Measurements from ENCODE around the gene MXI1.
A peak's percentile ranks its signal among the peaks of the same experiment; 100 is the strongest.
"Not testable (repeated sequence)": the region's sequence is repeated elsewhere in the genome, so short reads cannot be mapped to it uniquely, and the experiment has no call there.

The MXI1 gene

DNA sequence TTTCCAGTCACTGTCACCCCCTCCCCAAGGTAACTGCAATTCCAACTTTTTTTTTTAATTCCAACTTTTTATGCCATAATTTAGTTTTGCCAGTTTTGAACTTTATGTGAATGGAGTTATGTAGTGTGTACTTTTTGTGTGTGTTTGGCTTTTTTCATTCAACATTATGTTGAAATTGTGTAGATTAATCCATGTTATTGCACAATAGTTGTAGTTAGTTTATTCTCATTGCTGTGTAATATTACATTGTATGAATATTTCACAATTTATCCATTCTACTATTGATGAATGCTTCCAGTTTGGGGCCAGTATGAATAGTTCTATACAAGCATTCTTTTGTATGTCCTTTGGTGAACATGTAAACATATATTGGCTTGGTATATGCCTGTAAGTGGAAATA, 32.5 kb downstream of the MXI1 start:
- no peak for DNase-seq (ENCODE audit: low spot score)

DNA sequence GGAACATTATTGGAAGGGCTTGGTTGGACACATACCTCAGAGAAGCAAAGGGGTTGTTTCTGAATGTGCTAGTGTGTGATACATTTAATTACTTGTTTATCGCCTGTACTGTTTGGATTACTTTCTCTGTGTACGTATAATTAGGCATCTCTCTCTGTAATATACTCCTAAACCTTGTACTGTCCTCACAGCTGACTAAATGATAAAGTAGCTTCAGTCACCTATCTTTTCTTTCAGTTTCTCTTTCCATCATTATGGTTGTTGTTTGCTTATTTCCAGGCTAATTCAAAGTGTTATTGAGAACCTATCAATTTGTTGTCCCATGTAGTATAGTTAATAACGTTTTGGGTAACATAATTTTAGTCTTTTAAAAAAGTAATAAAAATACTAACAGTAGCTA, 34.0 kb downstream of the MXI1 start:
- no peak for DNase-seq (ENCODE audit: low spot score)

DNA sequence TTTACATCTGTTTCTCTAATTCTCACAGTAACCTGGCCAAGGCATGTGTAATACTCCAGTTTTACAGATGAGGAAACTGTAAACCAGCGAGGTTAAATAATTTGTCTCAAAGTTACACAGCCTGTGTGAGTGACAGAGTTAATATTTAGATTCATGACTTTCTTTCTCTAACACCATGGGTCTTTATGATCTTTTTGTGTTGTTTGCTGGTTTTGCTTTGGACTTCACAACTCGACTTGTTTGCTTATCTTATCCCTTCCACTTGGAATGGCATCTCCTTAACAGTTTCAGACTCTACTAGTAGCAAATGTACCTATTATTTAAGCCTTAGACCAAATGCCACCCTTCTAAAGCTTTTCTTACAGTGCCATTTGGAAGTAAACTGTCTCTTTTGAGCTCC, 34.4 kb downstream of the MXI1 start:
- DNase-seq (ENCODE audit: low spot score), result no peak

DNA sequence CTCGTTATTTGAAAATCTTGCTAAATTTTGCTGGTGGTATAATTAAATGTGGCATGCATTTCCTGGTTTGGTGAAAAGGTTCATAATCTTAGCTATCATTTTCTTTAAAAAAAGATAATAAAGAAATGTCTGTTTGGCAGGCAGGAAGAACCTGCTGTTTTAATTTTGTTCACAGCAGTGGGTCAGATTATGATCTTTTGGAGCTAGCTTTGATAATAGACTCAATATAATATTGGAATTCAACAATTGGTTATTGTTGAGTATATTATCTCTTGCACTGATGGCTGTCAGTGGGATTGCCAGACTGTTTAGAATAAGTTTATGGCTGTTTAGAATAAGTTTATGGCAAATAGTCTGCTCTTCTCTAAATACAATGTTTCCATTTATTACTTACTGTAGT, 35.1 kb downstream of the MXI1 start:
- no peak for DNase-seq (ENCODE audit: low spot score)

DNA sequence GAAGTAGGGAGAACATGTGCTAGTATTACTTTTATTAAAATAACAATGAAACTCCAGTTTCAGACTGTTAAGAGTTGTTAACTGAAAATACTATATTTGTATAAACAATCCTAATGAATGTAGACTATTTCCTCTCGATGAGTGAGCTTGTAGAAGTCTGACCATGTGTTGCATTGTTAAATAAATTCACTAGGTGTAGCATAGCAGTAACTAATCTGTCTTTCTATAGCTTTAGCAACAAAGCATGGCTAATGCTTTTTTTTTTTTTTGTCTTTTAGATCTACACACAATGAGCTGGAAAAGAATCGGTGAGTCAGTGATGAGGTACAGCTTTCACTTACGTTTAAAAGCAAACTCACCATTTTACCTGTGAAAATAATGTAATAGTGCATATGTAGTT, 37.1 kb downstream of the MXI1 start:
- DNase-seq (ENCODE audit: low spot score), result peak; percentile 18

DNA sequence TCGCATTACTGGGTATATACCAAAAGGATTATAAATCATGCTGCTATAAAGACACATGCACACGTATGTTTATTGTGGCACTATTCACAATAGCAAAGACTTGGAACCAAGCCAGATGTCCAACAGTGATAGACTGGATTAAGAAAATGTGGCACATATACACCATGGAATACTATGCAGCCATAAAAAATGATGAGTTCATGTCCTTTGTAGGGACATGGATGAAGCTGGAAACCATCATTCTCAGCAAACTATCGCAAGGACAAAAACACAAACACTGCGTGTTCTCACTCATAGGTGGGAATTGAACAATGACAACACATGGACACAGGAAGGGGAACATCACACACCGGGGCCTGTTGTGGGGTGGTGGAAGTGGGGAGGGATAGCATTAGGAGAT, 40.4 kb downstream of the MXI1 start:
- DNase-seq (ENCODE audit: low spot score), result not testable (repeated sequence)

DNA sequence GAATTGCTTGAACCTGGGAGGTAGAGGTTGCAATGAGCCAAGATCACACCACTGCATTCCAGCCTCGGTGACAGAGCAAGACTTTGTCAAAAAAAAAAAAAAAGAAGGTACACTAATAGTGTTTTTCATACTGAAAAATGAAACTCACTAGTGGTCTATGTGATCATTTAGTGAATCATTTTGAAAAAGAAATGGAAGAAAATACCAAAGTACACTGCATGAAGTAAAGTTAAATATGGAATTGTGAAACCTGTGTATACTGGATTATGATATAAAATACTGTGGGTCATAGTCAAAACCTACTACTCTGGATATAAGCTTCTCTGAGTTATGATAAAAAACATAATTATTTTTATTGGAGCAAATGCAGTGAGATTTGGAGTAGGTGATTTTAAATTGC, 42.1 kb downstream of the MXI1 start:
- DNase-seq (ENCODE audit: low spot score), result not testable (repeated sequence)

DNA sequence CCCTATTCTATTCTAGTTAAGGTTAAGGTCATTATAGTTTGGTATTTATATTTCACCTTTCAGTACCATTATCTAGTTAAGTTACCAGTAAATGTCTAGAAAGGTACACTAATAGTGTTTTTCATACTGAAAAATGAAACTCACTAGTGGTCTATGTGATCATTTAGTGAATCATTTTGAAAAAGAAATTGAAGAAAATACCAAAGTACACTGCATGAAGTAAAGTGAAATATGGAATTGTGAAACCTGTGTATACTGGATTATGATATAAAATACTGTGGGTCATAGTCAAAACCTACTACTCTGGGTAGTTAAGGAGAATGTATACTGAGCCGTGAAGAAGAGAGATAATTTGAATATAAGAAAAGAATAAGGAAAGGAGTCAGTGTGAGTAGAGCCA, 44.0 kb downstream of the MXI1 start:
- not testable (repeated sequence) for DNase-seq (ENCODE audit: low spot score)

DNA sequence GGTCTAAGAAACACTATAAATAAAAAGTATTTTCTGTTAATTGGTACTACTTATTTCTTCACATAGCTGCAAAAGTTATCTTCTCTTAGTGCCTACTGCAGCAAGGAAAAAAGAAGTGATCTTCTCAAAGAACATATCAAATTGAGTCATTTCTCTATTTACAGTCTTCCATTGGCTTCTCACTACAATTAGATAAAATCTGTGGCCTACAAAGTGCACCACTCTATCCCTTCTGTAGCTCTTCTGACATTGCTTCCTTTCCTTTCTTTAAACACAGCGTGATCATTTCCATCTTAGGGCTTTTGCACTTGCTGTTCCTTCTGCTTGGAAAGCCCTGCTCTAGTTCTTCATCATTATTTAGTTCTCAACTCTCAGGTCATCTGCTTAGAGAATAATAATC, 44.7 kb downstream of the MXI1 start:
- DNase-seq (ENCODE audit: low spot score), result no peak

DNA sequence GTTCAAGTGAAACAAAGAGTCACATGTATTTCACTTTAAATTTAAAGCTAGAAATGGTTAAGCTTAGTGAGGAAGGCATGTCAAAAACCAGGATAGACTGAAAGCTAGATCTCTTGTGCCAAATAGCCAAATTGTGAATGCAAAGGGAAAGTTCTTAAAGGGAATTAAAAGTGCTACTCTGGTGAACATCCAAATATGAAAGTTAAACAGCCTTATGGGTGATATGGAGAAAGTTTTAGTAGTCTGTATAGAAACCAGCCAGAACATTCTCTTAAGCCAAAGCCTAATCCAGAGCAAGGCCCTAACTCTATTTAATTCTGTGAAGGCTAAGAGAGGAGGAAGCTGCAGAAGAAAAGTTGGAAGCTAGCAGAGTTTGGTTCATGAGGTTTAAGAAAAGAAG, 47.1 kb downstream of the MXI1 start:
- DNase-seq (ENCODE audit: low spot score), result no peak

DNA sequence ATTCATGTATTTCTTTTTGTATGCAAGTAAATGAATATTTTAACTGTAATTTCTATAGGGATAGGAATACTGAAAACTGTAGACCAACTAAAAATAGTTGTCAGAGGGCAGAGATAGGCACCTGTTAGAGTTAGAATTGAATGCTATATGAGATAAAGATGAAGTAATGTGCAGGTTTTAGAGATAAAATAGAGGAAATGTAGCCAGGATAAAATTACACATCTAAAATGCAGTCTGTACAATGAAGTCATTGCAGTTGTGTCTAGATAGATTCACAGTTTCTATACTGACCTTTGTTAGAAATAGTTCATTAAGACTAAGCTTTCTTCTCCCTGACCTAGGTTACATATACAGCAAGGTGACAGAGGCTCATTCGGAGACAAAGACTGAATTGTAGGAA, 51.1 kb downstream of the MXI1 start:
- DNase-seq (ENCODE audit: low spot score), result no peak

DNA sequence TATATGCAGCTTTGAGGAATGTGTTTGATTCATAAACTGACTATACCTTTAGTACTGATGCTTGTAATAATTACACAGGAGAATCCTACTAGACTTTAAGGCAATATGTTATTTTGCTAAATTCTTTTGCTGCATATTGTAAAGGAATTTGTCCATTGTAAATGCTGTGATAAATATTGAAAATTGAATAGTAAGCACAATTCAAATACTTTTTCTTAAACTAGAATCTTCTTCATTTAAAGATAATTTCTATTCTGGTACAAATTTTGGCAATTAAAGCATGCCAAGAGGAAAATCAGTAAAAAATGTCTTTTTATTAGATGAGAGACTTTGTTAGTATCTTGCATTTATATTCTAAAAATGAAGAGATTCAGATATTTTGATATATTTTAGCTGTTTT, 51.9 kb downstream of the MXI1 start:
- no peak for DNase-seq (ENCODE audit: low spot score)

DNA sequence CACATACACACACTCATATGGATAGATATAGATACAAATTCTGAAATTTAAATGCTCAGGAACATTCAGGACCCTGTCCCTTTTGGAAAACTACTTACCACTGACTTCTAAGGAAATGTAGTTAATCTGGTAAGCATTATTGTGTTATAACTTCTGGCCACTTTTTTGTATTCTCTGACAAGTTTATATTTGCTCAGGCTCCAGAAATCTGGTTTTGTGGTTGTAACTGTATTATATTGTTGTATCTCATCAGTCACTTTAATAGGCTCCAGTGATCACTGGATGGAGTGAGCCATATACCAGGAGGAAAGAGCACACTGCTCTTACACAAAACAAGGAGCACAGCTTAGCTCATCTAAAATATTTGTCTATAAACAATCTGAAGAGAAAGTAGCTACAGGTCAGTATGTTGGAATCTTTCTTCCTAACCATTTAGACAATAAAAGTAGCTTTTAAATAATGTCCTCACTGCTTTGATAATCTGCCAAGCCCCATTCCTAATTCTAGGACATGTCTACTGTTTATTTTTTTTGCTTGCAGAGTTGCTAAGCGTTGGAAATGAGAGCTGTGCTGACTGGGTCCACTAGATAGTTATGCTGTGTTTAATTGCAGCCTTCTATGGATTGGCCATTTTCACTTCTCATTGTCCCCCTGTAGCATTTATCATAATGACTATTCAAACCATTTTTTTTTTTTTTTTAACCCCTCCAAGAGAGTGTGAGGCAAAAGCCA, 53.5 kb downstream of the MXI1 start:
- no peak for DNase-seq (ENCODE audit: low spot score)

DNA sequence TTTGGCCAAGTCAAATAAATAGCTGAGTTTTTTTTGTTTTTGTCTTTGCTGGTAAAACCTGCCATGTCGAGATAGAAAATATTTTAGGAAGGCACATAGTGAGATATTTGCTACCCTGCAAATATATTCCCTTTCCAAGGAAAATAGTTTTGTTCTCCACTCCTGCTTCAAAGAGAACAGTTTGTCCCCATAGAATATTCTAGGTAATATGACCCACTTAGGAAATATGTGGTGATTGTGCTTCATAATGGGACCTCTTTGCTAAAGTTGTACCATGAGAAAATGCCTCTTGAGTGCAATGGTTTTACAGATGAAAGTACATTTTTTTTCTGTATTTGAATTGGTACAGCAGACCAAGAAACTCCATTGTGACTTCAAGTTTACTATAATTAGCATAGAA, 55.8 kb downstream of the MXI1 start:
- DNase-seq (ENCODE audit: low spot score), result no peak

DNA sequence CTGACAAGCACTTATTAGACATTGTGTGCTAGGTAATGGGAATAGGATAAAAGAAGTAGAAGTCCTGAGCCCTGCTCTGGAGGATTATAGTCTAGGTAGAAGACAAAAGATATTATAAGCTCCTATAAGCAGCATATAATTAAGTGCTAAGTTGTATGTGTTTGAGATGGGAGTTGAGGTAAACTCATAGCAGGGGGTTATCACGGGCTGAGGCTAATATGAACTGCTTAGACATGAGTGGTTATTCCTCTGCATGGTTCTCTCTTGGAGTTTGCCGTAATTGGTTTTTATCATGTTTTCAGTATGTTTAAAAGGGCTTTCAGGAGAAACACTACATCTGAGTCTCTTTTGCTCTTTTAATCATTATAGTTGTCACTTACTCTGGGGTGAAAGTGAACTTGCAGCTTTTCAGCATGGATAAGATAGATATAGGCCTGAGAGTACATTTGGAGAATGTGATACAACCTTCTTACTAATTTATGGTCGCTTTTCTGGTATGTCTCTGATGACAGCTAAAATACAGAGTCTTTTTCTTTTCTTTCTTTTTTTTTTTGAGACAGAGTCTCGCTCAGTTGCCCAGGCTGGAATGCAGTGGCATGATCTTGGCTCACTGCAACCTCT, 58.3 kb downstream of the MXI1 start:
- DNase-seq (ENCODE audit: low spot score), result no peak

DNA sequence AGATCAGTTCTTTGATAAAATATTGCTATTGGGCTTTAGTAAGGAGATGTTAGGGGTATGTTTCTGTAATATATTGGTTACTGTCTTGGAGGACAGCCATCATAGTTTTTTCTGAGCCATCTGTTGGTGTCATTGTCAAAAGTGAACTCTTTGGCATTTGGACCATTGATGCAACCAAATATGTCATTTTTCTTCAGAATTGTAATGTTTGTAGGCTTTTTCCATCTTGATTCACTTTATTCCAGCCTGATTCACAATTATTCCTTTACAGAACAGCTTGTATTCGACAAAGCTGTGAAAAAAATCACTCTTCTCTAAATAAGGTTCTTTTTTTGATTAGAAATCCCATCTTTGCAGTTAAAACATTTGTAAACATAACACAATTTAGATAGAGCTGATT, 59.9 kb downstream of the MXI1 start:
- no peak for DNase-seq (ENCODE audit: low spot score)

DNA sequence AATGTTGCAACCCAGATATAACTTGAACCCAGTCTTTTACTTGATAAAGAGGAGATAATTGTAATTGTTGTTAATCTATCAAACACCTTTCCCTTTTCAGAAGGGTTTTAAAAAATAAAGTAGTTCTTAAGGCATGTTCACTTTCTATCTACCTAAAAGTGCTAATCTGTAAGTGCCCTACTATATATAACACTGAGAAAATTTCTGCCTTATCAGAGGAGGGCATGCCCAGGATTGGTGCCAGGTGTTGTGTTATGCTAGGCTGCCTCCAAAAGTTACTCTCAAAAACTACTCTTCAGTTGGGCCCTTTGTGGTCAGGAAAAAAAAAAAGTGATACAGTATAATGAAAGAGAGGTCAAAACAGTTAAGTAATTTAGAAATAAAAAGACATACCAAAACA, 61.0 kb downstream of the MXI1 start:
- DNase-seq (ENCODE audit: low spot score), result no peak

DNA sequence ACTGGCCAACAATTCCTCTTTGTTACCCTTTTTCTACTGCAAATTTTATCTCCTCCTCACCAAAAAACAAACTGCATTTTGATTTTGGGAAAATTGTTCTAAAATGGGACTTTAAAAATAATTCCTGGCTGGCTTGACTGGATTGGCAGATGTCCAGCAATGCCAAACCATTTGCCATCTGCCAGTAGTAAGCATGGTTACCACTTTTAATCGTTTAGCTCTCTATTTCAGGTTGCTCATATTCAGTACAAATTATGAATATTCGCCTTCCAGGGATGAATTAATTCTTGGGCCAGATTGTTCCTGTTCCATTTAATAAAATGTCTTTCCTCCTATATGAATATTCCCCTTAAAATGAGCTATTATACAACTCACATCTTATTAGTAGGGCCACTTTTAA, 61.6 kb downstream of the MXI1 start:
- no peak for DNase-seq (ENCODE audit: low spot score)

DNA sequence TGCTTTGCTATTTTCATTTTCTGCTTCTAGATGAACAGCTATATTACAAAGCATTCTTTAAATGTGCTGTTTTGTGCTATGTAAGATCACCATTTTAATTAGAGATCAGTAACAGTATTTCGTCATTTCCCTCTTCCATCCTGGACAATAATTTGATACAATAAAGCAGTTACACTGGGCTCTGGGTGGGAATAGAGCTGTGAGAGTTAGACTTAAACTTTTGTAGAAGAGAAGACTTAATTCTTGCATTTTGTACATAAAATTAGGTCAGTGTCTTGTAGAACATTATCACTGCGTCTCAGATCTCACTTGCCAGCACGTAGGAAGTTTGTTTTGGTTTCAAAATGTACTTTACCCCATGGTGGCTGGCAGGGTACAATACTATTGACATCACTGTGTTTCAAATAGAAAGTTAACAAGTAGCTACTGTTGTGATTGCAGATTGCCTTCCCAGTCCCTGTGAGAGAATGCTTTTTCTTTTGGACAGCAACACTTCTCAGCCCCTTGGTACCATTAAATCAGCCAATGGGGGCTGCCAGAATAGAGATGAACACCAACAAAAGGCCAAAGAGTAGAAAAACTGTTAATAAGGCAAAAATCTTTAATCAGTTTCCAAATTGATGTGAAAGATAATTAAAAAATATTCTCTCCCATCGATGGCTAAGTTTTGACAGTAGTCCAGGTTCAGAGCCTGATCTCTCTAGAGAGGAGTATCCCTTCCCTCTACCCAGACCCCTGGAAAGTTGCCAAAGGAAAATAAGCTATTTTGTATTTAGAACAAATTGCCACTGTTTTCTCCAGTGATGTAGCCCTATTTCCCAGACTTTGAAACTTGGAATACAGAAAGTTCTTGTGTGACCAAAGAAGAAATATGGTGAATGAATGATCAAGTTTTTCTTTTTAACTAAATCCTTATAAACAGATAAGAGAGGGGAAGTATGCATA, 62.2 kb downstream of the MXI1 start:
- DNase-seq (ENCODE audit: low spot score), result no peak

DNA sequence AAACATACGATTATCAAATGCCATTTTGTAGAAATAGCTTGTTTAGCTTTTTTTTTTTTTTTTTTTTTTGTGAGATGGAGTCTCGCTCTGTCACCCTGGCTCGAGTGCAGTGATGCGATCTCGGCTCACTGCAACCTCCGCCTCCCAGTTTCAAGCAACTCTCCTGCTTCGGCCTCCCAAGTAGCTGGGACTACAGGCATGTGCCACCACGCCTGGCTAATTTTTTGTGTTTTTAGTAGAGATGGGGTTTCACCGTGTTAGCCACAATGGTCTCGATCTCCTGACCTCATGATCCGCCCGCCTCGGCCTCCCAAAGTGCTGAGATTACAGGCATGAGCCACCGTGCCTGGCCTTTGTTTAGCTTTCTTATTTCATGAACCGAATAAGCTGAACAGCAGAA, 65.6 kb downstream of the MXI1 start:
- DNase-seq (ENCODE audit: low spot score), result not testable (repeated sequence)

DNA sequence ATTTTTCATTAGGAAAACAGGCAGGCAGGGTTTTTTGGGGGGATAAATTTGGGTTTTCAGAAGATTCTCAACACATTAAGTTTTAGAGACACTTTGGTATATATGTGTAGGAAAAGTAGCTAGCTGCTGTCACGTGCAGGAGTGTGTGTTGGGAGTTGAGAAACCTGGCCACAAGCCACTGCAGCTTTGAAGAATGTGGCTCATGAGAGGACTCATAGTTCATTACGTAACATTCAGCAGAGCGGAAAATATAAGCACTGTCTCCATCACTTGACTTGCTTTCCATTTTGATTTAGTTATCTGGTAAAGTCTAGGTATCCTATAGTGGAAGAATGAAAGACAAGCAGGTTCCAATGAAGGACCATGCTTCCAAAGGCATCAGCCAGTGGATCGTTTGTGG, 66.1 kb downstream of the MXI1 start:
- DNase-seq (ENCODE audit: low spot score), result peak; percentile 57

DNA sequence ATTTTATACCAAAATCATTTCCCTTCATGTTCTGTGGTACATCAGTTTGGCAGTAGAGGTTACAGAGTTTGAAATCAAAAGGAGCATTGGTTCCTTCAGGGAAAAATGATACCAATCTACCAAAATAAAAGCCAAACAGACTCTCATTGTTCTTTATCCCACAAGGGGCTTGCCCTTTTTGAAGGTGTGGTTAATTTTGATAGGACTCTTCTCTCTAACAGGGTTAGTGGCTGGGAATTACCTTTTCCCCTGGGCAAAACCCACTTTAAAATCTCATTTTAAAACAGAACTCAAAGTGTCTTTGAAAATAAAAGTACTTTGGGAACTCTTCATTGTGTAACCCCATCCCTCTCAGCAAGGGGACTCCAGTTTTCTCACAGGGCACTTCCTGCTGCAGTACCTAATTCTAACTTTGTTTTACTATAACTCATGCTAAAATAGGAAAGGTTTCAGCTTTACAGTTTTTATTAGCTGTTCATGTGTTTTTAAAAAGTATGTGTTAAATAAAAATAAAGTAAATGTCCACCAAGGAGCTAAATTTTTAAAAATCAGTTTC, 66.7 kb downstream of the MXI1 start:
- DNase-seq (ENCODE audit: low spot score), result no peak

DNA sequence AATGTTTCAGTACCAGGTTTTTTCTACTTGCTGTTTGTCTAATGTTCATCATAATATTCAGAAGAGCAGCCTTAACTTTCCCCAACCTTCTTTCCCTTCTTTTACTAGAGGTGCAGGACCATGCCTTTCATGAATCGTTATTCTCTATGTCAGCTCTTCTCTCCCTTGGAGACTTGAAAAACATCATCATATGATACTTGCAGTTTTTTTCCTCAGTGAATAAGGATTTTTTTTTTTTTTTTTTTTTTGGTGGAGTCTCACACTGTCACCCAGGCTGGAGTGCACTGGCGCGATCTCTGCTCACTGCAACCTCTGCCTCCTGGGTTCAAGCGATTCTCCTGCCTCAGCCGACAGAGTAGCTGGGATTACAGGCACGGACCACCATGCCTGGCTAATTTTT, 67.2 kb downstream of the MXI1 start:
- DNase-seq (ENCODE audit: low spot score), result no peak
